ENCODE data around the gene ATP2B2. TPM values are rescaled to one million over a fixed set of nuclear protein-coding genes. Genes with fewer than 3 reads are reported as not detected.

Gene ATP2B2
- total and polyA plus RNA-seq, 2 of the 8 experiments (the other 6 are each of a cell fraction or from before 2014, with no cell fraction given) = 0.14 to 1.2 TPM

- Histone ChIP-seq H3K4me3 (ENCODE audit: extremely low read depth in 1 of 4, insufficient read depth in 2 of 4, low read depth in 3 of 4, low read length in 4 of 4) (no peak overlapping the region), H3K18ac (ENCODE audit: extremely low read depth, low read length) (no peak overlapping the region), H2BK5ac (ENCODE audit: low read depth, low read length) (no peak overlapping the region), H4K8ac (ENCODE audit: extremely low read depth, insufficient read depth, low read length) (peak overlapping the region; percentile 12; the same call in 1 of the 2 replicates), H3K79me1 (ENCODE audit: low read depth, low read length) (no peaks in the 10 kb centered on the region), H2BK15ac (ENCODE audit: low read length) (no peak overlapping the region), H4K5ac (ENCODE audit: insufficient read length, low read depth, low read length) (no peak overlapping the region), H3K4ac (replicated peaks; ENCODE audit: insufficient read length, low read depth, low read length) (no peak overlapping the region), H3K9ac (replicated peaks in 1 of 4; ENCODE audit: extremely low read depth in 1 of 4, low read depth in 3 of 4, low read length in 3 of 4) (no peak overlapping the region), H3K23me2 (ENCODE audit: low read depth, low read length) (peaks cover 3% of the 10 kb centered on the region; the same call in 1 of the 2 replicates), H3K4me1 (replicated peaks in 1 of 4; ENCODE audit: control insufficient read depth in 3 of 4, insufficient read depth in 4 of 4, low read length in 3 of 4) (no peaks in the 10 kb centered on the region; a peak in 1 of 7 replicates), H3K4me2 (ENCODE audit: insufficient read depth in 1 of 2, low read depth in 2 of 2, low read length in 2 of 2) (no peak overlapping the region), H3K9me3 (ENCODE audit: insufficient read depth in 2 of 2, low read depth in 1 of 2, low read length in 1 of 2) (no peaks in the 10 kb centered on the region), H2BK12ac (ENCODE audit: low read depth, low read length) (no peak overlapping the region), H3K27ac (ENCODE audit: low read depth, low read length) (no peak overlapping the region), H3K23ac (ENCODE audit: insufficient read length) (no peak overlapping the region), H3K79me2 (ENCODE audit: control insufficient read depth in 1 of 2, insufficient read depth in 2 of 2, low read length in 2 of 2) (no peaks in the 10 kb centered on the region), H2AFZ (ENCODE audit: low read length) (no peak overlapping the region), H2BK20ac (ENCODE audit: low read length) (no peak overlapping the region), H4K20me1 (replicated peaks in 1 of 2; ENCODE audit: control insufficient read depth in 1 of 2, insufficient read depth in 2 of 2, low read length in 2 of 2) (no peaks in the 10 kb centered on the region), H2AK5ac (ENCODE audit: low read depth, low read length) (no peak overlapping the region), H3K36me3 (ENCODE audit: control insufficient read depth in 2 of 4, insufficient read depth in 4 of 4, low read length in 3 of 4) (no peaks in the 10 kb centered on the region), H2BK120ac (replicated peaks; ENCODE audit: low read depth, low read length) (no peak overlapping the region), H4K91ac (replicated peaks; ENCODE audit: insufficient read length, low read length) (no peak overlapping the region), H3K56ac (replicated peaks; ENCODE audit: insufficient read length, low read depth, low read length) (no peak overlapping the region), H3K27me3 (replicated peaks in 1 of 4; ENCODE audit: control insufficient read depth in 3 of 4, extremely low read depth in 1 of 4, insufficient read depth in 3 of 4, low read length in 3 of 4) (0 out of 7 replicates have a peak, but pooled peaks cover 0 to 2% (median 0%) of the 10 kb centered on the region in 4 experiments), H3K14ac (ENCODE audit: insufficient read length) (no peak overlapping the region)
- FAIRE-seq (no peak), DNase-seq (ENCODE audit: low read depth in 1 of 2, low spot score in 2 of 2) (no peak)
- CTCF ChIA-PET (ENCODE audit: partially characterized antibody) = interaction anchor here (0.7 to 1.6 kb wide), 6 partner anchors 10 to 116 kb away, joined by 3 to 4 read pairs (median 3); no protein-coding TSS in a partner anchor
- TF ChIP-seq HDAC6 (IDR thresholded peaks at IDR 0.05; ENCODE audit: low read depth, low read length) (no peak), GTF2F1 (IDR thresholded peaks at IDR 0.05; ENCODE audit: borderline replicate concordance, low read depth, low read length) (no peak), CTCF (IDR thresholded peaks at IDR 0.05; ENCODE audit: control extremely low read depth in 1 of 3, insufficient read depth in 1 of 3, low read depth in 1 of 3, low read length in 3 of 3) (peak in 1 of 3 experiments; percentile 4; a peak in 1 of 4 replicates), RAD21 (IDR thresholded peaks at IDR 0.05 in 1 of 2, conservative IDR thresholded peaks at IDR 0.05 in 1 of 2; ENCODE audit: low read depth in 2 of 2, low read length in 2 of 2) (peak; percentile 26 to 30; a peak in 3 of 4 replicates)
- POLR2A ChIA-PET (ENCODE audit: partially characterized antibody) = no interaction called here
- 74% methylated on average over 22 of the region's 22 CpGs; no CpG with 5 or more reads in 1 of the 2 experiments for WGBS, 2 experiments (ENCODE audit: extremely low coverage in 1 of 2, insufficient coverage in 1 of 2, insufficient read length in 1 of 2, insufficient replicate concordance in 2 of 2, low coverage in 1 of 2, low lambda C conversion rate in 2 of 2, missing lambda C conversion rate in 1 of 2)
These were observed 54.6 kb downstream of the ATP2B2 start for GRCh38 chr3:10450494-10451440.

Measured in H1 (cell line).